ENCODE data around the gene ANKMY1.
"Not testable (repeated sequence)": the region's sequence is repeated elsewhere in the genome, so short reads cannot be mapped to it uniquely, and the experiment has no call there.

Gene ANKMY1

GRCh38 chr2:240566203-240567136, 8.7 kb upstream of the ANKMY1 start:
- no peak for FAIRE-seq

- FAIRE-seq = no peak
Measured at GRCh38 chr2:240565333-240566202, 7.8 kb upstream of the ANKMY1 start.

- no peak for FAIRE-seq
Measured at GRCh38 chr2:240564561-240565332, 7.0 kb upstream of the ANKMY1 start.

GRCh38 chr2:240563951-240564560, 6.3 kb upstream of the ANKMY1 start:
- no peak for FAIRE-seq

DNA sequence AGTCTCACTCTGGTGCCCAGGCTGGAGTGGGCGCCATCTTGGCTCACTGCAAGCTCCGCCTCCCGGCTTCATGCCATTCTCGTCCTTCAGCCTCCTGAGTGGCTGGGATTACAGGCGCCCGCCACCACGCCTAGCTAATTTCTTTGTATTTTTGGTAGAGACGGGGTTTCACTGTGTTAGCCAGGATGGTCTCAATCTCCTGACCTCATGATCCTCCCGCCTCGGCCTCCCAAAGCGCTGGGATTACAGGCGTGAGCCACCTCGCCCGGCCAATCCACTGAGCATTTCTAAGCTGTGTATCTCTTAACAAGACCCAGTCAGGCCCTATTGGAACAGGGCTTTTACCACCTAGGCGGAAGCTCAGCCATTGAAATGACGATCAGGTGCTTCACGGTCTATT, 5.4 kb upstream of the ANKMY1 start:
- not testable (repeated sequence) for FAIRE-seq

DNA sequence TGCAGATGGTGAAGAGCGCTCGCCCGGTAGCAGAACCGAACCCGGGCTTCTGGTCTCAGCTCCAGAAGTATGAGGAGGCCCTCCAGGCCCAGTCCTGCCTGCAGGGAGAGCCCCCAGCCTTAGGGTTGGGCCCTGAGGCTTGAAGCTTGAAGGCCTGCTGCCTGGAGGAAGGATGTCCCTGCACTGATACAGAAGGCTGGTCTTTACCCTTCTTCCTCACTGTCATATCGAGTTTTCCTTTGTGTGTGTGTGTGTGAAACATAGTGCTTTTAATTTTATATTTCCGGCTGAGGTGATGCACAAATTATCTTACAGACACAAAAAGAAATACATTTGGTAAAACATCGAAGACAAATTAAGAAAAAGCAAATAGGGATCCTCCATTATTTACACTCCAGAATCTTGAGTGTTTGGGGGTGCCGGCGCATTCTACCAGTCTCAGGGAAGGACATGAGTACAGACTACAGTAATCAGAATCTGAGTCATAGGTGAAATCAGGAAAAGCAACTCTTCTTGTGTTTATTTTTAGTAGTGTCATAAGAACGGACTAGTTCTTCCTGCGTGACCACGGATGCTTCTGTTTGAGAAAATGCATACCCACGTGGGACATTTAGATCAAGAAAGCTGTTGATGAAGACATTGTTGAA, 3.7 kb upstream of the ANKMY1 start:
- FAIRE-seq = no peak

GRCh38 chr2:240560480-240561324, 2.9 kb upstream of the ANKMY1 start:
- FAIRE-seq = peak; percentile 87

- FAIRE-seq = no peak
Measured at GRCh38 chr2:240560084-240560479, 2.3 kb upstream of the ANKMY1 start, which contains the start of gene DUSP28. Gene DUSP28, plus strand, starts transcription at chr2:240560357. Its CDS starts 328 bp downstream, at chr2:240560685.

DNA sequence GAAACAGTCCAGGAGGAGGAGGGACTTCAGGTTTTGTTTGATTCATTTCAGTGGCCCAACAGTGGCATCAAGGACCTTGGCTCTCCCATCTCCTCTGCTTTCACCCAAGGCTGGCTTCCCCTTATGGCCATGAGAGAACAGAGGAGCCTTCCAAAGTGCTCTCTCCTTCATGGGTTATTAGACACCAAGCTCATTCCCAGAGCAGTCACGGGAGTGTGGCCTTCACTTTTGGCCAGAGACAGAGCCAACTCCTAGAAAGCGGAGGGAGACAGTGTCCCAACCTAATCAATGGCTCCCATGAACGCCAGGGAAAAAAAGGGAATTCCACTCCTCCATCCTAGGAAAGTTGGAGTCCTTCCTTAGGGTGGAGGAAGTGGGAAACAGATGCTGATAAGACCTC, 1.5 kb upstream of the ANKMY1 start:
- FAIRE-seq = no peak

DNA sequence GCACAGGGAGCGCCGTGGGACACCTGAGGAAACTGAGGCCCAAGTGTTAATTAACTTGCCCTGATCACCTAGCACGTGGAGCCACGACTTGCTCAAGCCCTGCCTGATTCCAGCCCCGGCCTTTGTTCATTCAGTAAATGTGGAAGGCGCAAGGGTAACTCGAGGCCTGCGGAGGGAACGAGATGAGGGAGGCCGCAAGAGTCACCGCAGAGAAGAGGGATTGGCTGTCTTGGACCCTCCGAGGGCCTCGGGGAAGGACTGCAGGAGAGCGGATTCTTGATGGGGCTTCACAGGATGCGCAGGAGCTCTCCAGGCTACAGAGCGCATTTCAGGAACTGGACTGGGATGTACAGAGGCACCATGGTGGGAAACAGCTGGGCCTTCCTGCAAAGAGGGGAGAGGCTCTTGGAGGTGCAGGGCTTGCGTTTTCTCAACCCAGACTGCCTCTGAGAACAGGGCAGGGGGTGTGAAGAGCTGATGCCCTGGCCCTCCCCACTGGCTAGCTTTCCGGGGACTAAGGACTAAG, 511 bp upstream of the ANKMY1 start:
- FAIRE-seq = no peak

- FAIRE-seq = no peak
Measured at GRCh38 chr2:240557101-240557751, 562 bp downstream of the ANKMY1 start.

- no peak for FAIRE-seq
Measured at GRCh38 chr2:240556553-240557100, 1.2 kb downstream of the ANKMY1 start.

GRCh38 chr2:240555541-240556250, 2.1 kb downstream of the ANKMY1 start:
- no peak for FAIRE-seq

- no peak for FAIRE-seq
Measured at GRCh38 chr2:240554767-240555493, 2.9 kb downstream of the ANKMY1 start.

DNA sequence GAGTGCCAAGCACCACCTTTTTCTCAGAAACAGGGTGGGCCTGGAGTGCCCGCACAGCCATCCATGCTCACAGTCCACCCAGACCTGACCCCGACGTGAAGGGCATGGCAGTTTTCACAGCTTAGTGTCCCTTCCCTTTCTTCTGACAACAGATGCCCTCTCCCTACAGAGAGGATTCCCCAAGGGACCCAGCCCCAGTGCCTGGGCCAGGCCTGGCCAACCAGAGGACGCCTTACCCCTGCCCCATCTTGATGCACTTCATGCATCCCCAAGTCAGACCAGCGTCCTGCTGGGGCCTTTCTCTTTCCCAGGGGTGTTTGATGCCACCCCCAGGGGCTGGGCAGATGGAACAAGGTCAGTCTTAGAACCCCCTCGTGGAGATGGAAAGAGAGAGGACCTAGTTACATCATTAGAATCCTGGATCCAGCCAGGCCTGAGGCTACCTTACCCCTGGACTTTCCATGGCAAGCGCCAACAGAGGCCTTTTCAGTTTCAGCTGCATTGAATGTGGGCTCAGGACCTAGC, 3.8 kb downstream of the ANKMY1 start:
- FAIRE-seq = no peak

DNA sequence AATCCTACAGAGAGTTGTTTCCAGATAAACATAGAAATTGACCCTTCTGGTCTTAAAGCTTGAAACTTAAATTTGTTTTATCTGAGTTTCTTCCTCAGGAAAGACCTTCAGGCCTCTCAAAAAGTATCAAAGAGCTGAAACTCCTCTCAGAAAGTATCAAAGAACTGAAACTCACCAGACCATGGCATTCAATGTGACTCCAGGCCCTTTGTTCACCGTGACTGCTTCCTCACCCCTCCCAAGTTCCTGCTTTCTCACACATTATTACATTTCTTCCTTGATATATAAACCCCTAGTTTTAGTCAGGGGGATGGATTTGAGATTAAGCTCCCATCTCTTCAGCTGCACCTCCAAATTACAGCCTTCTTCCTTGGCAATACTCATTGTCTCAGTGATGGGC, 6.0 kb downstream of the ANKMY1 start:
- FAIRE-seq = no peak

- FAIRE-seq = no peak
Measured at GRCh38 chr2:240551288-240551687, 6.5 kb downstream of the ANKMY1 start.

DNA sequence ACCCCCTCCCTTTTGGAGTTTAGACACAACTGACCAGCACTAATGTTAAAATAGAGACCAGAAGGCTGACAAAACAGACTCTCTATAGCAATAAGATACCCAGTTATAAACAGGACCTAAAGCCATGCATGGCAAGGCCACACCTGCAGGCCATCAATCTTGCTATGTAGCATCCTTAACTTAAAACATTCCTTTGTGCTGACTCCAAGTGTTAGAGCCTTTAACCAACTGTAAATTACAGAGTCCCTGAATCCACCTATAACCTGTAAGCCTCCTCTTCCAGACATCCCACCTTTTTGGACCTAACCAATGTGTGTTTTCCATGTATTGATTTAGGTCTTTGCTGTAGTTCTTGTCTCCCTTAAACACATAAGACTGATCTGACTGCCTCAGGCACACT, 17.9 kb downstream of the ANKMY1 start:
- no peak for FAIRE-seq
